Activated T-cell treated with anti-CD3 and anti-CD28 coated beads for 24 hours (primary cell): ENCODE results near the gene TRAPPC10.

Experiments used
- DNase-seq: peaks from one replicate; pipeline ENCODE4 v3.0.0-alpha.2; 2020; ENCODE audit warnings: low read depth

The TRAPPC10 gene

GRCh38 chr21:44038063-44038462, 26.0 kb downstream of the TRAPPC10 start:
- no peak for DNase-seq

- DNase-seq, result no peak
These were observed 27.7 kb downstream of the TRAPPC10 start for GRCh38 chr21:44039828-44040227.

DNA sequence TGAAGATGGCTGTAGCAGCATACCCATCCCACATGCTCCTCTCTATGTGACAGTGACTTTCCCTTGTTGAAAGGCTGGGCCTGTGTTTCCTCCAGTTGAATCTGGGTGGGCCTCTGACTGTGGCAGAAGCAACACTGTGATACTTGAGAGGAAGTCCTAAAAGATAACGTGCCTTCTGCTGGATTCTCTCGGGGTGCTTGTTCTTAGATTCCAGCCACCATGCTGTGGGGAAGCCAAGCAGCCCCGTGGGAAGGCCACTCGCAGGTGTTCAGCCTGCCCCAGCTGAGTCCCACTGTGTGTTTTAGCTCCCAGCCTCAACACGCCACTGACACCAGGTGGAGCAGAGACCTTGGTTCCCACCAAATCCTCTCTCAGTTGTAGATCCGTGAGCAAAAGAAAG, 31.5 kb downstream of the TRAPPC10 start:
- DNase-seq, result no peak

DNA sequence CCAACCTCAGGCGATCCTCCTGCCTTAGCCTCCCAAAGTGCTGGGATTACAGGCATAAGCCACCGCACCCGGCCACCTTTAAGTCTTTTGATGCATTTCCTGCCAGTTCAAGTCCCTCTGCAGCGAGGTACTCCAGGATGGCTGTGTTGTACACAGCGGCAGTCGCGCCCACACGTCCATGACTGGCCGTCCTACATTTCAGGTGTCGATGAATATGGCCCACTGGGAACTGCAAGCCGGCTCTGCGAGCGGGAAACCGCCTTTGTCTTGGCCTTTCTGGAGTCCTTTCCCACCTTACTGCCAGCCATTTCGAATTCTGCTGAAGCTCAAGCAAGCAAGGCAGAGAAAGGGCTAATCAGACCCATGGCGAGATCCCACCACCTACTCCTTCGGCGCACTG, 34.6 kb downstream of the TRAPPC10 start:
- no peak for DNase-seq

- no peak for DNase-seq
These were observed 36.0 kb downstream of the TRAPPC10 start for GRCh38 chr21:44047996-44048560.

DNA sequence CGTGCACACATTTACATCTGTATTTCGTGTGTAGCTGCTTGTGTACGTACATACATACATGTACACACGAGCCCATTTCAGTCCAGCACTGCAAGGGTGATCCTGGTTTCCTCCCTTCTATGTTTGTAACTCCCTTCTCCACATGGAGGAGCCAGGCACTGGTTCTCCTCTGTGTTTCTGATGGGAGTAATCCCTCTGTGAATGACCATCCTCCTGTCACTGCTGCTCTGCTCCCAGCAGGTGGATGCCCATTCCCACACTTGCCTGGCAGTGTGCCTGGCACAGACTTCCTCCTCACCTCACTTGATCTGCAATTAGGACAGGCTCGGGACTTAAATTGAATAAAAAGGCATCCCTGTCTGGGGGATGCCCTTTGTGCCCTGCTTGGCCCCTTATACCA, 37.1 kb downstream of the TRAPPC10 start:
- DNase-seq, result no peak

DNA sequence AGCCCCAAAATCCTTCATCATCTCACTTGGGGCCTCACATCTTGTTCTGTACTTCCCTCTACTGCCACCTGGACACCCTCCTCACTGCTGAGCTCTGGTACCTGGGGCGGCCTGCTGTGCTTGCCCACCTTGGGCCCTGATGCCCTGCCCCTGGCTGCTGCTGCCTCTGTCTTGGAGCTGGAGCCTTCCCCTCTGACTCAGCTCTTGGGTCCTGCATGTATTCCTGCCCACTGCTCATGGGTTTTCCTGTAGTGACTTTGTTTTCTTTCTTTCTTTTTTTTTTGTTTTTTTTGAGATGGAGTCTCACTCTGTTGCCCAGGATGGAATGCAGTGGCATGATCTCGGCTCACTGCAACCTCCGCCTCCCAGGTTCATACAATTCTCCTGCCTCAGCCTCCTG, 37.5 kb downstream of the TRAPPC10 start:
- DNase-seq, result no peak

DNA sequence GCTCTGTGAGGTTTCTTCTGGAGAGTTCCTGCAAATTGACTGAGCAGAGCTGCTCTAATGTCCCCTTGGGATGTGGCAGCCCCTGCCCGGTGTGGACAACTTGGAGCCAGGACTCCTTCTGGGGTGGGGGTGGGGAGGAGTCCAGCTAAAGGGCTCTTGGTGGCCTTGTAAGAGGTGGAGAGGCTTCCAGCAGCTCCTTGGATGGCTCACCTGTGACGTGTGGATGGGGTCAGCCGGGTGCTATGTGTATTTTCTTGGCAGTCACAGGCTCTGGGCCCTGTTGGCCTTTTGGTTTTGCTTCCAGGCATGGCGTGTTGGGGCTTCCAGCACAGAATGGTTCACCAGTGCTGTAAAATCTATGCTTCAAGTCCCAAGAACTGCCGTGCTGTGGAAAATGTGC, 38.2 kb downstream of the TRAPPC10 start:
- DNase-seq, result no peak

GRCh38 chr21:44051462-44051941, 39.4 kb downstream of the TRAPPC10 start:
- DNase-seq, result no peak

- DNase-seq, result no peak
These were observed 40.1 kb downstream of the TRAPPC10 start for GRCh38 chr21:44052071-44052829.

DNA sequence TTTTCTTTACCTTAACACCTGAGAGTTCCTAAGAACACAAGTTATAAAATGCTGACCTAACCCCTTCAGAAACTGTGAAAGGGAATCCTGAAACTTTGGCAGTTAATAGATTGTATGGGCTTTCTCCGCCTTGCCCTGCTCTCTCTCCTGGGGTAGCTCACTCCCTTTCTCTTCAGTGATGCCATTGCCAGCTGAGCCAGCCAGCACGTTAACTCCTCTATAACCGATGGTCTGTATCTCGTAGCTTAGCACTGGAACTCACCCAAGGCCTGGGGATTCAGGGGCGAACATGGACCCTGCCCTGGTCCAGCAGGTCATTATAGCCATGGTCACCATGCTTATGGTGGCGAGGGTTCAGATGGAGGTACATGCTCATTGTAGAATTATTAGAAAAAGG, 40.7 kb downstream of the TRAPPC10 start:
- DNase-seq, result no peak

DNA sequence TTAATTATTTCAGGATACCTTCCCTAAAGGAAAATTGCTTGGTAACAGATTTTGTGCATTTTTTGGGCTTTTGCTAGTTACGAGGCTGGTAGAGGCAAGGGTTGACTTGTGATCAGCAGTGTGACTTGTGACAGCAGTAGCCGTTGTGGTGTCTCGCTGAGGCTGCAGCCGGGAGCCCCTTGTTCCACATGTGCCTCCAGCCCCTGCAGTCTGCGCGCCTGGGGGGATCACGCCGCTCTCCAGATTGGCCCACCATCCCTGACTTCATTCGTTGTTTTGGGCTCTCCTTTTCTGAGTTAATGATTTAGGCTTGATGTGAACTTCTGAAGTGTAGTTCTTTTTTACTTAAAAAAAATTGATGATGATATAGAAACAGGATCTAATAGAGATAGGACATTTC, 41.5 kb downstream of the TRAPPC10 start:
- DNase-seq, result no peak

- DNase-seq, result no peak
These were observed 42.6 kb downstream of the TRAPPC10 start for GRCh38 chr21:44054710-44055109.

GRCh38 chr21:44057055-44057454, 44.9 kb downstream of the TRAPPC10 start:
- no peak for DNase-seq

- peak; percentile 18 for DNase-seq
These were observed 46.0 kb downstream of the TRAPPC10 start for GRCh38 chr21:44057960-44058651.

DNA sequence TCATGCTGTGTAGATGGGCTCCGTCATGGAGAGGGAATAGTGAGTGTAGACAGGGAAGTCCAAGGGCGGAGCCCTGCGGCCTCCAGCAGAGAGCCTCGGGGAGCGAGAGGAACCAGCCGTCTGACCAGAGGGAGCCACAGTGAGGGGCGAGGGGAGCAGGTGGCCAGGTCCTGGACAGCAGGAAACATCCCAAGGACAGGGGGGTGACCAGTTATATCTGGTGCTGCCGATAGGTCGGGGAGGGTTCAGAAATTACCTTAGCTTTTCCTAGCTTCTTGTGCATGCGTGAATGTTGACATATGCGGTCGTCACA, 46.5 kb downstream of the TRAPPC10 start:
- no peak for DNase-seq

DNA sequence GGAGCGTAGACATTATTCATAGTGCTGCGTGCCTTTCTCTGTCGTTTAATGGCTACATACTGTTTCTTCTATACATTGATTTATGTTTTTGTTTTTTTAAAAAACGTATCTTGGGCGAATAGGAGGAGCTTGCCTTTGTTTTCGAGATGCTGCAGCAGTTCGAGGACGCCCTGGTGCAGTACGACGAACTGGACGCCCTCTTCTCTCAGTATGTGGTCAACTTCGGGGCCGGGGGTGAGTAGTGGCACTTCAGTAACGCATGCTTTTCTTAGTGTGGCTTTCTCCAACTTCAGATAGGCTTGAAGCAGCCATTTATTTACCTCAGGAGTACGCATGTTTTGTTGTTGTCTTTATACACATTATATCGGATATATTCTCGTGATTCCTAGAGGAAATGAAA, 46.9 kb downstream of the TRAPPC10 start:
- no peak for DNase-seq

DNA sequence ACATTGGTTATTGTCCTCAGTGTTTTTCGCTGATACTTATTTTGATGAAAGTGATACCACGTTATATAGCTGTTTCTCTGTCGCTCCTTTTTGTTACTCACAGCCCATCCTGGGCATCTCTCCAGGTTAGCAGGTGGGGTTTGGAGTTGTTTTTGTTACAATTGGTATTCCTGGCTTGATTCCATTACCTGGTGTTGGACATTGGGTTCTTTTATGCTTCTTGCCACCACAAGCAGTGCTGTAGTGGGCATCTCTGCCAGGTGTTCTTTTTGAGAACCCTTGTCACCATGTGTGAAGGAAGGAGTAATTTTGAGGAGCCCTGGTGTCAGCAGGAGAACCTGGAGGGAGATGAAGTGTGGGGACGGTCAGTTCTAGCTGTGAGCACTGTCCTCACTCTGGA, 47.6 kb downstream of the TRAPPC10 start:
- no peak for DNase-seq

DNA sequence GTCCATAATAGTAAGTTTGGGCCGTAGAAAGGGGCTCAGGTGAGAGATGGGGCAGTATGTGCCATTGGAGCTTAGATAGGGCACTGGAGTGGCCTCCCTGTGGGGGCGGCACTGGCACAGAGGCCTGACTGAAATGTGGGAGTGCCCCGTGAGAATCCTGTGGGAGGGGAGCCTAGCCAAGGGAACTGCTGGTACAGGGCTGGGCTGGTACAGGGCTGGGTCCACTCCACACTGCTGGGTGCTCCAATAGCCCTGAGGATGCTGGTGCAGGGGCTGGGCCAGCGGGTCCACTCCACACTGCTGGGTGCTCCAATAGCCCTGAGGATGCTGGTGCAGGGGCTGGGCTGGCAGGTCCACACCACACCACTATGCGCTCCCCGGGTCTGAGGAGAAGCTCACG, 50.3 kb downstream of the TRAPPC10 start:
- DNase-seq, result no peak

- DNase-seq, result no peak
These were observed 51.2 kb downstream of the TRAPPC10 start for GRCh38 chr21:44063151-44063912.

DNA sequence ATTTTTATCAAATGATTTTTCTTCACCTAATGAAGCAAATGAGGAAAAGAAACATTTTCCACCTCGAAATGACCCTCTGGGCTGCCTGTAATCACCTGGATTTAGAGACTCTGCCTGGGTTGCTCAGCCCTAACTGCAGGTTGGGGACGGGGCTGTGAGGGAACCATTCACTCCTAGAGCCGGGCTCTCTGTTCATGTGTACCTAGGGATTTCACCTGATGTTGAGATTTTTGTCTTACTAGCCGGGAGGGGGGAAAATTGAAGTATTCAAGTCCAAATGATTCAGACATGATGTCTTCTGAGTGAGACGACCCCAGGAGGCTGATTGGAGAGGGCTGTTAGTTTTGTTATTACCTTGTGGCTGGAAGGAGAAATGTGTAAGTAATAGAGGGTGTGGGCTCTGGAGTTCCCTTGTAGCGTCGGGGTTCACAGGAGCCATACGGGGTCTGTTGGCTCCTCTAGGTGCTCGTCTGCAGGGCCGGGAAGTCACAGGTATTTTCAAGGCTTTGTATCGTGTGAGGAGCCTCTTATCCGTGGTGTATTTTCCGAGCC, 52.8 kb downstream of the TRAPPC10 start:
- no peak for DNase-seq

DNA sequence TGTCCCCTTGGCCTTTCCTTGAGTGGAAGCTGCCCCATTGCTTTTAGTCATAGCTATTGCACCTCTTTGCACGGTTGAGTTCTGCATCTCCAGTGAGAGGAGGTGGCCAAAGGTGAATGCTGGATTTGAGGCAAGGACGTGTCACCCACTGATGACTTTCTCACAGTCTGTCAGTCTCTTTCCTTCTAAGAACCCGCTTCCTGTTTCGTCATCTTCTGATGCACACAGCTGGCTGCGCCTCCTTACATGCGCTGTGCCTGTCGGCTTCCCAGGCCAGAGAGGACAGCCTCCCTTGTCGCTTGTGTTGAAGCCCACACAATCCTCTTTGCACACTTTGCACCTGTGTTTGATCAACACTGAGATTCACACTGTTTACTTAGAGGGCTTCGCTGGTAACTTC, 53.3 kb downstream of the TRAPPC10 start:
- DNase-seq, result peak; percentile 68
